Measurements from ENCODE around the gene HMG20A.

Gene HMG20A

GRCh38 chr15:77436822-77437221 lies 16.1 kb downstream of the HMG20A start:
- no peak for DNase-seq

GRCh38 chr15:77437264-77437663 lies 16.6 kb downstream of the HMG20A start:
- no peak for DNase-seq

GRCh38 chr15:77440378-77440999 lies 19.8 kb downstream of the HMG20A start:
- DNase-seq, result no peak

GRCh38 chr15:77446840-77447390 lies 26.2 kb downstream of the HMG20A start:
- DNase-seq, result no peak

- no peak for DNase-seq
Measured at GRCh38 chr15:77454265-77454664, 33.6 kb downstream of the HMG20A start.

GRCh38 chr15:77454951-77455350 lies 34.3 kb downstream of the HMG20A start:
- no peak for DNase-seq

- no peak for DNase-seq
Measured at GRCh38 chr15:77455696-77456321, 35.1 kb downstream of the HMG20A start.

- no peak for DNase-seq
Measured at GRCh38 chr15:77456746-77457145, 36.1 kb downstream of the HMG20A start.

GRCh38 chr15:77457191-77457904 lies 36.7 kb downstream of the HMG20A start:
- DNase-seq, result no peak

GRCh38 chr15:77457905-77458265 lies 37.2 kb downstream of the HMG20A start:
- no peak for DNase-seq

- no peak for DNase-seq
Measured at GRCh38 chr15:77459031-77459430, 38.3 kb downstream of the HMG20A start.

GRCh38 chr15:77461486-77461885 lies 40.8 kb downstream of the HMG20A start:
- DNase-seq, result no peak

GRCh38 chr15:77464129-77464865 lies 43.6 kb downstream of the HMG20A start:
- DNase-seq, result no peak

GRCh38 chr15:77466521-77466920 lies 45.8 kb downstream of the HMG20A start:
- no peak for DNase-seq

GRCh38 chr15:77468896-77469295 lies 48.2 kb downstream of the HMG20A start:
- DNase-seq, result no peak

GRCh38 chr15:77470235-77470634 lies 49.5 kb downstream of the HMG20A start:
- DNase-seq, result no peak

- DNase-seq, result no peak
Measured at GRCh38 chr15:77473328-77473727, 52.6 kb downstream of the HMG20A start.

GRCh38 chr15:77474310-77474988 lies 53.8 kb downstream of the HMG20A start:
- no peak for DNase-seq

GRCh38 chr15:77475001-77475400 lies 54.3 kb downstream of the HMG20A start:
- DNase-seq, result no peak

- no peak for DNase-seq
Measured at GRCh38 chr15:77475898-77476297, 55.2 kb downstream of the HMG20A start.

GRCh38 chr15:77476995-77477394 lies 56.3 kb downstream of the HMG20A start:
- DNase-seq, result no peak

- DNase-seq, result no peak
Measured at GRCh38 chr15:77478051-77478450, 57.4 kb downstream of the HMG20A start.

- no peak for DNase-seq
Measured at GRCh38 chr15:77479015-77479414, 58.3 kb downstream of the HMG20A start.
